Hematopoietic multipotent progenitor cell treated with erythropoietin and hydrocortisone succinate and interleukin-3 and kit ligand, for 15 days (in vitro differentiated cells): ENCODE measurements around the gene ARHGEF4.
"Not testable (repeated sequence)": the region's sequence is repeated elsewhere in the genome, so short reads cannot be mapped to it uniquely, and the experiment has no call there.

Experiments
- DNase-seq: peaks from one replicate; pipeline ENCODE4 v3.0.0-alpha.2; 2015; ENCODE audit warnings: low spot score

Gene ARHGEF4

GRCh38 chr2:130981667-130982066 is 145.0 kb downstream of the ARHGEF4 start:
- DNase-seq: no peak

- DNase-seq: no peak
These were observed 148.6 kb downstream of the ARHGEF4 start for GRCh38 chr2:130985206-130985780.

- DNase-seq: no peak
These were observed 149.3 kb downstream of the ARHGEF4 start for GRCh38 chr2:130985831-130986649.

GRCh38 chr2:130986890-130987493 is 150.3 kb downstream of the ARHGEF4 start:
- no peak for DNase-seq

- no peak for DNase-seq
These were observed 151.1 kb downstream of the ARHGEF4 start for GRCh38 chr2:130987519-130988425.

- not testable (repeated sequence) for DNase-seq
These were observed 154.7 kb downstream of the ARHGEF4 start for GRCh38 chr2:130991446-130991845.

- DNase-seq: not testable (repeated sequence)
These were observed 155.3 kb downstream of the ARHGEF4 start for GRCh38 chr2:130992003-130992402.

GRCh38 chr2:130996691-130997090 is 160.0 kb downstream of the ARHGEF4 start:
- no peak for DNase-seq

GRCh38 chr2:130997198-130997597 is 160.5 kb downstream of the ARHGEF4 start:
- DNase-seq: no peak

GRCh38 chr2:130998561-130998960 is 161.8 kb downstream of the ARHGEF4 start:
- no peak for DNase-seq

- DNase-seq: no peak
These were observed 167.9 kb downstream of the ARHGEF4 start for GRCh38 chr2:131004446-131005209.

GRCh38 chr2:131005216-131005935 is 168.7 kb downstream of the ARHGEF4 start:
- DNase-seq: no peak

- no peak for DNase-seq
These were observed 169.8 kb downstream of the ARHGEF4 start for GRCh38 chr2:131006561-131006960.

GRCh38 chr2:131008967-131009366 is 172.3 kb downstream of the ARHGEF4 start:
- DNase-seq: no peak

- DNase-seq: no peak
These were observed 173.2 kb downstream of the ARHGEF4 start for GRCh38 chr2:131009713-131010475.

- DNase-seq: no peak
These were observed 173.9 kb downstream of the ARHGEF4 start for GRCh38 chr2:131010566-131010965.

- no peak for DNase-seq
These were observed 174.8 kb downstream of the ARHGEF4 start for GRCh38 chr2:131011486-131011885.

GRCh38 chr2:131014141-131014540 is 177.4 kb downstream of the ARHGEF4 start:
- no peak for DNase-seq

- DNase-seq: no peak
These were observed 179.1 kb downstream of the ARHGEF4 start for GRCh38 chr2:131015764-131016163.
